22Rv1 (cell line): ENCODE measurements around the gene HIVEP3.

Experiments
- ZFX ChIP-seq: fragments of 450-650 bp; IDR thresholded peaks from 2 replicates; pipeline ENCODE4 v1.6.1; 2017; ENCODE audit warnings: antibody characterized with exemption, borderline replicate concordance
- TF ChIP-seq, protein P1 (sequence below): fragments of 450-650 bp; IDR thresholded peaks from 2 replicates; pipeline ENCODE4 v1.5.1; 2017; ENCODE audit warnings: mild to moderate bottlenecking

DNA sequence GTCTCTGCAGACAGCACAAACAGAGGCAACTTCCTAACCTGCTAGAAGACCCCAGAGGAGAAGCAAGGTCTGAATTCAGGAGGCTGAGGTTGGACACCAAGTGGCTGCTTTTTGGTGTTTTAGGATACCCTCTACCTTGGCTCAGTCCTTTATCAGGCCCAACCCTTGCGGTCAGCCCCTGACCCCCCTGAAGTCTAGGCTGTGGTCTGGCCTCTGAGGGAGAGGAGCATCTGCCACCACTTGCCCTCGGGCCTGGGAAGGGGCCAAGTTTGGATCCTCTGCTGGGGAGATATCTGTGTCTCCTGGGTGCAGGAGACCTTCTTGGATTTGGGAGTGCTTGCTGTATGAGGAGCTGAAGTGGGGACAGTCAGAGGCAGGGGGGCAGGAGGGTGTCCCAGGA is 455.2 kb downstream of the HIVEP3 start:
- TF ChIP-seq, protein P1, sequence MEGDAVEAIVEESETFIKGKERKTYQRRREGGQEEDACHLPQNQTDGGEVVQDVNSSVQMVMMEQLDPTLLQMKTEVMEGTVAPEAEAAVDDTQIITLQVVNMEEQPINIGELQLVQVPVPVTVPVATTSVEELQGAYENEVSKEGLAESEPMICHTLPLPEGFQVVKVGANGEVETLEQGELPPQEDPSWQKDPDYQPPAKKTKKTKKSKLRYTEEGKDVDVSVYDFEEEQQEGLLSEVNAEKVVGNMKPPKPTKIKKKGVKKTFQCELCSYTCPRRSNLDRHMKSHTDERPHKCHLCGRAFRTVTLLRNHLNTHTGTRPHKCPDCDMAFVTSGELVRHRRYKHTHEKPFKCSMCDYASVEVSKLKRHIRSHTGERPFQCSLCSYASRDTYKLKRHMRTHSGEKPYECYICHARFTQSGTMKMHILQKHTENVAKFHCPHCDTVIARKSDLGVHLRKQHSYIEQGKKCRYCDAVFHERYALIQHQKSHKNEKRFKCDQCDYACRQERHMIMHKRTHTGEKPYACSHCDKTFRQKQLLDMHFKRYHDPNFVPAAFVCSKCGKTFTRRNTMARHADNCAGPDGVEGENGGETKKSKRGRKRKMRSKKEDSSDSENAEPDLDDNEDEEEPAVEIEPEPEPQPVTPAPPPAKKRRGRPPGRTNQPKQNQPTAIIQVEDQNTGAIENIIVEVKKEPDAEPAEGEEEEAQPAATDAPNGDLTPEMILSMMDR = no peak
- TF ChIP-seq ZFX = no peak
